HepG2 (cell line): ENCODE data around the gene TIMM8B. TPM values are rescaled to one million over a fixed set of nuclear protein-coding genes. Genes with fewer than 3 reads are reported as not detected.
A peak's percentile ranks its signal among the peaks of the same experiment; 100 is the strongest.

Experiments used
- ASH2L ChIP-seq: fragments of 300-600, 200-600 bp; sonication (generic); IDR thresholded peaks from 2 replicates; pipeline ENCODE4 v1.7.0; 2017; ENCODE audit warnings: low read depth, mild to moderate bottlenecking, moderate library complexity, mixed read lengths, low read length; ENCODE audit not compliant: insufficient read length
- CAMTA2 ChIP-seq: sonication (generic); formaldehyde crosslinking; IDR thresholded peaks from 2 replicates; pipeline ENCODE4 v1.4.0; 2020; ENCODE audit warnings: mild to moderate bottlenecking, missing genetic modification reagents, borderline replicate concordance
- CCAR2 ChIP-seq: fragments of 200-400 bp; formaldehyde crosslinking; optimal IDR thresholded peaks from 2 replicates; pipeline ENCODE3; 2018; ENCODE audit warnings: low read depth, mild to moderate bottlenecking, low read length, moderate library complexity
- IKZF4 ChIP-seq: sonication (generic); formaldehyde crosslinking; IDR thresholded peaks from 2 replicates; pipeline ENCODE4 v1.5.1; 2020; ENCODE audit warnings: borderline replicate concordance, mild to moderate bottlenecking, low read depth, missing genetic modification reagents; ENCODE audit errors: not compliant biosample characterization
- NFYC ChIP-seq: IDR thresholded peaks from 2 replicates; pipeline ENCODE4 v1.6.1; 2016; ENCODE audit warnings: missing genetic modification reagents, missing compliant biosample characterization
- NR2F6 ChIP-seq, 2 experiments: IDR thresholded peaks; 2 replicates each; pipeline ENCODE4 v1.6.1; 2016; ENCODE audit warnings: antibody characterized with exemption in 1 of 2, mild to moderate bottlenecking in 1 of 2
- SMAD1 ChIP-seq: sonication (generic); formaldehyde crosslinking; IDR thresholded peaks from 2 replicates; pipeline ENCODE4 v1.4.0; 2020; ENCODE audit warnings: missing genetic modification reagents, low read depth, mild to moderate bottlenecking, borderline replicate concordance
- SSRP1 ChIP-seq: IDR thresholded peaks from 2 replicates; pipeline ENCODE4 v1.6.1; 2016; ENCODE audit warnings: control low read depth
- SUZ12 ChIP-seq: fragments of 150-350 bp; IDR thresholded peaks from 2 replicates; pipeline ENCODE4 v1.6.1; 2014; ENCODE audit warnings: low read depth, low read length
- ZNF143 ChIP-seq: sonication (generic); formaldehyde crosslinking; IDR thresholded peaks from 2 replicates; pipeline ENCODE4 v1.4.0; 2020; ENCODE audit warnings: missing genetic modification reagents
- ZNF20 ChIP-seq: sonication (generic); formaldehyde crosslinking; IDR thresholded peaks from 2 replicates; pipeline ENCODE4 v1.4.0; 2020; ENCODE audit warnings: mild to moderate bottlenecking, moderate library complexity, missing genetic modification reagents
- ZNF557 ChIP-seq: sonication (generic); formaldehyde crosslinking; IDR thresholded peaks from 2 replicates; pipeline ENCODE4 v1.4.0; 2020; ENCODE audit warnings: missing genetic modification reagents
- ZNF558 ChIP-seq: sonication (generic); formaldehyde crosslinking; IDR thresholded peaks from 2 replicates; pipeline ENCODE4 v1.9.0; 2022; ENCODE audit warnings: mild to moderate bottlenecking, missing genetic modification reagents, borderline replicate concordance
- ZNF607 ChIP-seq: sonication (generic); formaldehyde crosslinking; IDR thresholded peaks from 2 replicates; pipeline ENCODE4 v1.5.1; 2020; ENCODE audit warnings: missing genetic modification reagents, mild to moderate bottlenecking, borderline replicate concordance
- ZSCAN25 ChIP-seq: sonication (generic); formaldehyde crosslinking; IDR thresholded peaks from 2 replicates; pipeline ENCODE4 v1.8.0; 2022; ENCODE audit warnings: mild to moderate bottlenecking, missing genetic modification reagents
- polyA plus RNA-seq, 8 experiments: library from polyadenylated mRNA; depleted of rRNA in 3 of 8; stranded (reverse) in 7 of 8; unstranded in 1 of 8; fragments of >200 nt; fragmentation: Illumina TruSeq in 4 of 8; extraction: Trizol in 4 of 8; gene quantifications; 2 replicates each; pipeline versions ENCODE4 v1.2.1 to v1.2.3, GENCODE V29; 2011 to 2016; ENCODE audit warnings: low read depth in 4 of 8, missing spikeins in 1 of 8, mixed read lengths in 1 of 8; ENCODE audit not compliant: insufficient read depth in 1 of 8
- total RNA-seq, 5 experiments: library from RNA; depleted of rRNA; stranded (reverse); fragments of >200 nt; fragmentation: Illumina TruSeq; extraction: Trizol; gene quantifications; 2 replicates each; pipeline ENCODE4 v1.2.3, GENCODE V29; 2016; ENCODE audit warnings: low read depth in 1 of 5
- TF ChIP-seq, protein P1 (sequence below): sonication (generic); formaldehyde crosslinking; IDR thresholded peaks from 2 replicates; pipeline ENCODE4 v1.4.0; 2020; ENCODE audit warnings: missing genetic modification reagents
- TF ChIP-seq, protein P2 (sequence below): sonication (generic); formaldehyde crosslinking; IDR thresholded peaks from 2 replicates; pipeline ENCODE4 v1.5.0; 2020; ENCODE audit warnings: missing genetic modification reagents
- TF ChIP-seq, protein P3 (sequence below): sonication (generic); formaldehyde crosslinking; IDR thresholded peaks from 2 replicates; pipeline ENCODE4 v1.4.0; 2020; ENCODE audit warnings: missing genetic modification reagents
- TF ChIP-seq, protein P4 (sequence below): sonication (generic); formaldehyde crosslinking; conservative IDR thresholded peaks from 2 replicates; pipeline ENCODE4 v1.5.0; 2020; ENCODE audit warnings: missing genetic modification reagents

Gene TIMM8B
- total and polyA plus RNA-seq, 2 of the 13 experiments (the other 11 are each of a cell fraction or from before 2014, with no cell fraction given), result 84.5 to 98.3 TPM

DNA sequence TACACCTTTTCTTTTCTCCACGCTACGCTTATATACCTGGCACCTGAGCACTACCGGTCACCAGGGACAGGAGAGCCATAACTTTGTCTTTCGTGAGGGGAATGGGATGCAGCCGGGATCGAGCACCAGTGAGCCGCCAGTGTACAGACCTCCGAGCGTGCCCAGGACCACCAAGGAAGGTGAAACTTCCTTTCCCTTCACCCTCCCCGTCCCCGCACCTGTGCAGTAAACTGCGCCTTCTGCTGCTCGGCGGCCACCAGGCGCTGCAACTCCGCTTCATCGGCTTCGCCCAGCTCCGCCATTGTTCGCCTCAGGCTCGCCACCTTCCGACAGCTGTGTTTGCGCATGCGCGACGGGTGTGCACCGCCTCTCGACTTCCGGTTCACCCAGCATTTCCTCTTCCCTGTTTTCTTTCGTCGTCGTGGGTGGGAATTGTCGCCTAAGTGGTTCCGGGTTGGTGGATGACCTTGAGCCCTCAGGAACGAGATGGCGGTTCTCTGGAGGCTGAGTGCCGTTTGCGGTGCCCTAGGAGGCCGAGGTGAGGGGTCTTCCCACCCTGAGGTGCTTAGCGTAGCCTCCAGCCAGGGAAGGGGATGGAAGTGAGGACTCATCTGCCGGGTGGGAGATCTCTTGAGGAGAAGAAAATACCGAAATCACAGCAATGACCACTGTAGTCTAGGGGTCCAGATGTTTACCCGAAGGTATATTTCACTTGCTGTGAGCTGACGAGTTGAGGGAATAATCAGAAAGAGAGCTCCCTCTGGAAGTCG is at the start of gene TIMM8B, which contains the start of gene SDHD (continued):
- TF ChIP-seq, protein P1, sequence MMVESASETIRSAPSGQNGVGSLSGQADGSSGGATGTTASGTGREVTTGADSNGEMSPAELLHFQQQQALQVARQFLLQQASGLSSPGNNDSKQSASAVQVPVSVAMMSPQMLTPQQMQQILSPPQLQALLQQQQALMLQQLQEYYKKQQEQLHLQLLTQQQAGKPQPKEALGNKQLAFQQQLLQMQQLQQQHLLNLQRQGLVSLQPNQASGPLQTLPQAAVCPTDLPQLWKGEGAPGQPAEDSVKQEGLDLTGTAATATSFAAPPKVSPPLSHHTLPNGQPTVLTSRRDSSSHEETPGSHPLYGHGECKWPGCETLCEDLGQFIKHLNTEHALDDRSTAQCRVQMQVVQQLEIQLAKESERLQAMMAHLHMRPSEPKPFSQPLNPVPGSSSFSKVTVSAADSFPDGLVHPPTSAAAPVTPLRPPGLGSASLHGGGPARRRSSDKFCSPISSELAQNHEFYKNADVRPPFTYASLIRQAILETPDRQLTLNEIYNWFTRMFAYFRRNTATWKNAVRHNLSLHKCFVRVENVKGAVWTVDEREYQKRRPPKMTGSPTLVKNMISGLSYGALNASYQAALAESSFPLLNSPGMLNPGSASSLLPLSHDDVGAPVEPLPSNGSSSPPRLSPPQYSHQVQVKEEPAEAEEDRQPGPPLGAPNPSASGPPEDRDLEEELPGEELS (CRISPR knock-in tag), result peak; percentile 46; the same call in 1 of the 2 replicates
- peak; percentile 74 for TF ChIP-seq IKZF4 (CRISPR knock-in tag)
- 0 out of 2 replicates have a peak, but pooled peaks have one; percentile 34 for TF ChIP-seq ZNF607 (CRISPR knock-in tag)
- TF ChIP-seq, protein P2, sequence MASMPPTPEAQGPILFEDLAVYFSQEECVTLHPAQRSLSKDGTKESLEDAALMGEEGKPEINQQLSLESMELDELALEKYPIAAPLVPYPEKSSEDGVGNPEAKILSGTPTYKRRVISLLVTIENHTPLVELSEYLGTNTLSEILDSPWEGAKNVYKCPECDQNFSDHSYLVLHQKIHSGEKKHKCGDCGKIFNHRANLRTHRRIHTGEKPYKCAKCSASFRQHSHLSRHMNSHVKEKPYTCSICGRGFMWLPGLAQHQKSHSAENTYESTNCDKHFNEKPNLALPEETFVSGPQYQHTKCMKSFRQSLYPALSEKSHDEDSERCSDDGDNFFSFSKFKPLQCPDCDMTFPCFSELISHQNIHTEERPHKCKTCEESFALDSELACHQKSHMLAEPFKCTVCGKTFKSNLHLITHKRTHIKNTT, result no peak
- TF ChIP-seq CAMTA2 (CRISPR knock-in tag), result peak; percentile 48; the same call in 1 of the 2 replicates
- TF ChIP-seq ZNF20 (CRISPR knock-in tag), result no peak
- peak; percentile 46 for TF ChIP-seq NFYC (CRISPR knock-in tag)
- peak; percentile 72 for TF ChIP-seq NR2F6 (IDR thresholded peaks at IDR 0.05)
- peak; percentile 86 for TF ChIP-seq NR2F6 (CRISPR knock-in tag; IDR thresholded peaks at IDR 0.05)
- TF ChIP-seq ZNF558, result no peak; the same call in 1 of the 2 replicates
- TF ChIP-seq ZSCAN25 (CRISPR knock-in tag), result peak; percentile 48; the same call in 1 of the 2 replicates
- TF ChIP-seq ZNF557, result 0 out of 2 replicates have a peak, but pooled peaks have one; percentile 31
- no peak for TF ChIP-seq SUZ12
- 0 out of 2 replicates have a peak, but pooled peaks have one; percentile 84 for TF ChIP-seq SMAD1
- TF ChIP-seq ZNF143 (CRISPR knock-in tag), result peak; percentile 66; the same call in 1 of the 2 replicates
- TF ChIP-seq SSRP1 (CRISPR knock-in tag), result peak; percentile 36; the same call in 1 of the 2 replicates
- TF ChIP-seq CCAR2, result no peak
- TF ChIP-seq, protein P3, sequence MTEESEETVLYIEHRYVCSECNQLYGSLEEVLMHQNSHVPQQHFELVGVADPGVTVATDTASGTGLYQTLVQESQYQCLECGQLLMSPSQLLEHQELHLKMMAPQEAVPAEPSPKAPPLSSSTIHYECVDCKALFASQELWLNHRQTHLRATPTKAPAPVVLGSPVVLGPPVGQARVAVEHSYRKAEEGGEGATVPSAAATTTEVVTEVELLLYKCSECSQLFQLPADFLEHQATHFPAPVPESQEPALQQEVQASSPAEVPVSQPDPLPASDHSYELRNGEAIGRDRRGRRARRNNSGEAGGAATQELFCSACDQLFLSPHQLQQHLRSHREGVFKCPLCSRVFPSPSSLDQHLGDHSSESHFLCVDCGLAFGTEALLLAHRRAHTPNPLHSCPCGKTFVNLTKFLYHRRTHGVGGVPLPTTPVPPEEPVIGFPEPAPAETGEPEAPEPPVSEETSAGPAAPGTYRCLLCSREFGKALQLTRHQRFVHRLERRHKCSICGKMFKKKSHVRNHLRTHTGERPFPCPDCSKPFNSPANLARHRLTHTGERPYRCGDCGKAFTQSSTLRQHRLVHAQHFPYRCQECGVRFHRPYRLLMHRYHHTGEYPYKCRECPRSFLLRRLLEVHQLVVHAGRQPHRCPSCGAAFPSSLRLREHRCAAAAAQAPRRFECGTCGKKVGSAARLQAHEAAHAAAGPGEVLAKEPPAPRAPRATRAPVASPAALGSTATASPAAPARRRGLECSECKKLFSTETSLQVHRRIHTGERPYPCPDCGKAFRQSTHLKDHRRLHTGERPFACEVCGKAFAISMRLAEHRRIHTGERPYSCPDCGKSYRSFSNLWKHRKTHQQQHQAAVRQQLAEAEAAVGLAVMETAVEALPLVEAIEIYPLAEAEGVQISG, result peak; percentile 93
- peak; percentile 86 for TF ChIP-seq ASH2L
- TF ChIP-seq, protein P4, sequence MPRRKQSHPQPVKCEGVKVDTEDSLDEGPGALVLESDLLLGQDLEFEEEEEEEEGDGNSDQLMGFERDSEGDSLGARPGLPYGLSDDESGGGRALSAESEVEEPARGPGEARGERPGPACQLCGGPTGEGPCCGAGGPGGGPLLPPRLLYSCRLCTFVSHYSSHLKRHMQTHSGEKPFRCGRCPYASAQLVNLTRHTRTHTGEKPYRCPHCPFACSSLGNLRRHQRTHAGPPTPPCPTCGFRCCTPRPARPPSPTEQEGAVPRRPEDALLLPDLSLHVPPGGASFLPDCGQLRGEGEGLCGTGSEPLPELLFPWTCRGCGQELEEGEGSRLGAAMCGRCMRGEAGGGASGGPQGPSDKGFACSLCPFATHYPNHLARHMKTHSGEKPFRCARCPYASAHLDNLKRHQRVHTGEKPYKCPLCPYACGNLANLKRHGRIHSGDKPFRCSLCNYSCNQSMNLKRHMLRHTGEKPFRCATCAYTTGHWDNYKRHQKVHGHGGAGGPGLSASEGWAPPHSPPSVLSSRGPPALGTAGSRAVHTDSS (CRISPR knock-in tag), result no peak
